Measurements from ENCODE around the gene USF1.

GRCh38 chr1:161017756-161018630 is 27.8 kb downstream of the USF1 start:
- TF ChIP-seq FOXA1 (IDR thresholded peaks at IDR 0.05) (no peak), MAX (IDR thresholded peaks at IDR 0.05) (no peak), CTCF (IDR thresholded peaks at IDR 0.05; ENCODE audit: low read depth, low read length, missing input control) (no peak), GABPA (IDR thresholded peaks at IDR 0.05 in 1 of 2, conservative IDR thresholded peaks at IDR 0.05 in 1 of 2) (no peak), HNF4G (IDR thresholded peaks at IDR 0.05) (no peak), YY1 (IDR thresholded peaks at IDR 0.05) (peak; percentile 5)

Data from liver (tissue), 3 donors.